Right kidney (tissue), 9 donors: ENCODE measurements around the gene ANGEL1.

Source experiments
- DNase-seq: peaks from one replicate; pipeline ENCODE4 v3.0.0-alpha.2; 2016
- long read RNA-seq, 8 donors: transcript quantifications; one replicate each; lab custom pipeline, GENCODE V29; 2026

The ANGEL1 gene
- long read RNA-seq, donor 1, full-length matches to known transcripts = 6 of 6 reads
- long read RNA-seq, donor 1, partial matches to known transcripts = 0 of 6 reads
- long read RNA-seq, donor 1, other reads (novel, unspliced or antisense) = 0 of 6 reads
- long read RNA-seq, donor 2, partial matches to known transcripts = 0 of 4 reads
- long read RNA-seq, donor 2, other reads (novel, unspliced or antisense) = 0 of 4 reads
- long read RNA-seq, donor 3, full-length matches to known transcripts = 3 of 3 reads
- long read RNA-seq, donor 3, partial matches to known transcripts = 0 of 3 reads
- long read RNA-seq, donor 3, other reads (novel, unspliced or antisense) = 0 of 3 reads
- long read RNA-seq, donor 4, full-length matches to known transcripts = 2 of 2 reads
- long read RNA-seq, donor 4, partial matches to known transcripts = 0 of 2 reads
- long read RNA-seq, donor 4, other reads (novel, unspliced or antisense) = 0 of 2 reads
- long read RNA-seq, donor 5, full-length matches to known transcripts = 3 of 3 reads
- long read RNA-seq, donor 5, partial matches to known transcripts = 0 of 3 reads
- long read RNA-seq, donor 5, other reads (novel, unspliced or antisense) = 0 of 3 reads
- long read RNA-seq, donor 6, full-length matches to known transcripts = 2 of 2 reads
- long read RNA-seq, donor 6, partial matches to known transcripts = 0 of 2 reads
- long read RNA-seq, donor 6, other reads (novel, unspliced or antisense) = 0 of 2 reads
- long read RNA-seq, donor 7 = 0 reads
- long read RNA-seq, donor 8, full-length matches to known transcripts = 4 of 4 reads
- long read RNA-seq, donor 8, partial matches to known transcripts = 0 of 4 reads
- long read RNA-seq, donor 8, other reads (novel, unspliced or antisense) = 0 of 4 reads

GRCh38 chr14:76812422-76813383 is at the start of gene ANGEL1:
TSS of gene ANGEL1 (minus strand) at chr14:76812882. CDS start at chr14:76812827, 55 bp downstream.
- peak; percentile 94 for DNase-seq

- no peak for DNase-seq
These were observed 49.0 kb upstream of the ANGEL1 start for GRCh38 chr14:76861574-76862255.

GRCh38 chr14:76856769-76857168 is 44.1 kb upstream of the ANGEL1 start:
- no peak for DNase-seq

GRCh38 chr14:76855066-76855465 is 42.4 kb upstream of the ANGEL1 start:
- DNase-seq = no peak

- DNase-seq = no peak
These were observed 36.2 kb upstream of the ANGEL1 start for GRCh38 chr14:76848879-76849278.

- no peak for DNase-seq
These were observed 33.8 kb upstream of the ANGEL1 start for GRCh38 chr14:76846331-76847047.

GRCh38 chr14:76844223-76844622 is 31.5 kb upstream of the ANGEL1 start:
- no peak for DNase-seq

- DNase-seq = no peak
These were observed 29.7 kb upstream of the ANGEL1 start for GRCh38 chr14:76842414-76842813.

- DNase-seq = no peak
These were observed 24.8 kb upstream of the ANGEL1 start for GRCh38 chr14:76837524-76837923.

- DNase-seq = no peak
These were observed 23.4 kb upstream of the ANGEL1 start for GRCh38 chr14:76836029-76836630.

- DNase-seq = peak; percentile 31
These were observed 21.6 kb upstream of the ANGEL1 start for GRCh38 chr14:76834241-76834661.

- DNase-seq = no peak
These were observed 20.3 kb upstream of the ANGEL1 start for GRCh38 chr14:76833011-76833410.

GRCh38 chr14:76832503-76832988 is 19.9 kb upstream of the ANGEL1 start:
- no peak for DNase-seq

- no peak for DNase-seq
These were observed 17.9 kb upstream of the ANGEL1 start for GRCh38 chr14:76830556-76830955.

- DNase-seq = no peak
These were observed 17.2 kb upstream of the ANGEL1 start for GRCh38 chr14:76829650-76830421.

GRCh38 chr14:76829013-76829365 is 16.3 kb upstream of the ANGEL1 start:
- DNase-seq = no peak

GRCh38 chr14:76828339-76829012 is 15.8 kb upstream of the ANGEL1 start:
- DNase-seq = peak; percentile 32

GRCh38 chr14:76827696-76828296 is 15.1 kb upstream of the ANGEL1 start:
- no peak for DNase-seq
